PC-9 (cell line): ENCODE data around the gene OCA2. TPM values are rescaled to one million over a fixed set of nuclear protein-coding genes. Genes with fewer than 3 reads are reported as not detected.
"Not testable (repeated sequence)": the region's sequence is repeated elsewhere in the genome, so short reads cannot be mapped to it uniquely, and the experiment has no call there.

Source experiments
- BruUV-seq: library from RNA; stranded (reverse); fragments of 400-500 nt; replicated peaks from 2 replicates; lab custom pipeline; 2021; lab: Mats Ljungman, UMichigan
- CTCF ChIA-PET: fragments of 300-600 bp; sonication (Branson Sonifier 250); formaldehyde crosslinking; loops from one replicate; lab custom pipeline; 2022; ENCODE audit warnings: antibody characterized with exemption; lab: Charles Lee
- POLR2A ChIA-PET: fragments of 300-600 bp; sonication (Branson Sonifier 250); formaldehyde crosslinking; loops from one replicate; lab custom pipeline; 2022; ENCODE audit warnings: antibody characterized with exemption; ENCODE audit not compliant: unreplicated experiment; lab: Charles Lee
- DNase-seq, 2 experiments: peaks; one replicate each; pipeline versions ENCODE4 v3.0.0 to v3.0.0-alpha.2; 2015 to 2022; ENCODE audit warnings: mixed read lengths in 1 of 2
- H2AFZ ChIP-seq: fragments of 200-600 bp; sonication (generic); 2 replicates; pipeline ENCODE4 v1.8.1; 2017; ENCODE audit warnings: antibody characterized with exemption
- H3F3A ChIP-seq: fragments of 200-600 bp; sonication (generic); 2 replicates; pipeline ENCODE4 v1.8.1; 2017; ENCODE audit warnings: antibody characterized with exemption, mild to moderate bottlenecking, low read depth; ENCODE audit not compliant: insufficient read depth
- H3K27ac ChIP-seq: fragments of 200-600 bp; sonication (generic); 2 replicates; pipeline ENCODE4 v1.6.1; 2016; ENCODE audit warnings: mixed run types
- H3K27me3 ChIP-seq: fragments of 200-600 bp; sonication (generic); 2 replicates; pipeline ENCODE4 v1.6.1; 2016; ENCODE audit warnings: low read depth, mixed run types; ENCODE audit not compliant: insufficient read depth
- H3K36me3 ChIP-seq: fragments of 200-600 bp; sonication (generic); 2 replicates; pipeline ENCODE4 v1.6.1; 2016; ENCODE audit warnings: low read depth, mixed run types
- H3K4me1 ChIP-seq: fragments of 200-600 bp; sonication (generic); replicated peaks from 2 replicates; pipeline ENCODE4 v1.6.1; 2016; ENCODE audit warnings: mixed run types; ENCODE audit not compliant: insufficient read depth
- H3K4me2 ChIP-seq: fragments of 200-600 bp; sonication (generic); 2 replicates; pipeline ENCODE4 v1.6.1; 2017; ENCODE audit warnings: mixed run types
- H3K4me3 ChIP-seq: fragments of 200-600 bp; sonication (generic); 2 replicates; pipeline ENCODE4 v1.6.1; 2016; ENCODE audit warnings: mixed run types
- H3K79me2 ChIP-seq: fragments of 200-600 bp; sonication (generic); 2 replicates; pipeline ENCODE4 v1.6.1; 2017; ENCODE audit warnings: low read depth, mixed run types
- H3K9me2 ChIP-seq: fragments of 200-600 bp; sonication (generic); 2 replicates; pipeline ENCODE4 v1.8.1; 2017; ENCODE audit warnings: mild to moderate bottlenecking; ENCODE audit not compliant: insufficient read depth
- H3K9me3 ChIP-seq: fragments of 200-600 bp; sonication (generic); 2 replicates; pipeline ENCODE4 v1.8.1; 2016; ENCODE audit warnings: low read depth; ENCODE audit not compliant: insufficient read depth
- H4K20me1 ChIP-seq: fragments of 200-600 bp; sonication (generic); 2 replicates; pipeline ENCODE4 v1.8.1; 2017; ENCODE audit not compliant: insufficient read depth
- CTCF ChIP-seq: fragments of 200-600 bp; sonication (generic); conservative IDR thresholded peaks from 2 replicates; pipeline ENCODE4 v1.6.1; 2017; ENCODE audit warnings: mixed run types, antibody characterized with exemption, mild to moderate bottlenecking, moderate library complexity
- EZH2 ChIP-seq: fragments of 200-600 bp; sonication (generic); IDR thresholded peaks from 2 replicates; pipeline ENCODE4 v1.8.0; 2017; ENCODE audit warnings: antibody characterized with exemption, low read depth
- intact Hi-C: fragments of 100-400 bp; cut with micrococcal nuclease; formaldehyde crosslinking; loops from one replicate; pipeline ENCODE4 v1.10.0; 2022; ENCODE audit not compliant: unreplicated experiment
- total RNA-seq: library from RNA; stranded (reverse); gene quantifications from 2 replicates; pipeline ENCODE4 v1.2.3, GENCODE V29; 2021

The OCA2 gene
- total RNA-seq, 1 experiment from 2014 or later: not detected

- H2AFZ ChIP-seq: no peak overlapping the region
- H3K27me3 ChIP-seq: peaks cover 32% of the 10 kb centered on the region
- POLR2A ChIA-PET: no interaction called here
These were observed 86.9 kb downstream of the OCA2 start for GRCh38 chr15:28012231-28012630.

GRCh38 chr15:28008175-28008574 is 90.9 kb downstream of the OCA2 start:
- H3K36me3 ChIP-seq, BruUV-seq, intact Hi-C loops, H3K4me3 ChIP-seq, H3K9me3 ChIP-seq, CTCF ChIA-PET, H3F3A ChIP-seq, H3K79me2 ChIP-seq, H3K9me2 ChIP-seq, H2AFZ ChIP-seq, H3K4me2 ChIP-seq, H3K27ac ChIP-seq, H3K4me1 ChIP-seq, H4K20me1 ChIP-seq, POLR2A ChIA-PET, DNase-seq: not testable (repeated sequence)
- H3K27me3 ChIP-seq: peaks cover 20% of the 10 kb centered on the region

More at GRCh38 chr15:28012231-28012630, 86.9 kb downstream of the OCA2 start:
- H3K4me1 ChIP-seq: no peaks in the 10 kb centered on the region
- no peaks in the 10 kb centered on the region for H3K9me3 ChIP-seq
- no peaks in the 10 kb centered on the region for H3K9me2 ChIP-seq
- no peaks in the 10 kb centered on the region for H4K20me1 ChIP-seq
- H3K4me3 ChIP-seq: no peak overlapping the region
- no TSS peak for BruUV-seq
- intact Hi-C loops: no loop called here
- H3K79me2 ChIP-seq: no peaks in the 10 kb centered on the region
- no peaks in the 10 kb centered on the region for H3K36me3 ChIP-seq
- H3K4me2 ChIP-seq: no peak overlapping the region
- H3F3A ChIP-seq: no peaks in the 10 kb centered on the region
- CTCF ChIA-PET: no interaction called here
- H3K27ac ChIP-seq: no peak overlapping the region
- no peak for TF ChIP-seq EZH2
- no peak for TF ChIP-seq CTCF
- no peak for DNase-seq

- Histone ChIP-seq H3K27me3 (peaks cover 20% of the 10 kb centered on the region), H3K4me3 (no peak overlapping the region), H3K4me1 (no peaks in the 10 kb centered on the region), H4K20me1 (no peaks in the 10 kb centered on the region), H3K36me3 (no peaks in the 10 kb centered on the region), H2AFZ (no peak overlapping the region), H3K9me2 (no peaks in the 10 kb centered on the region), H3K4me2 (no peak overlapping the region), H3F3A (no peaks in the 10 kb centered on the region), H3K9me3 (no peaks in the 10 kb centered on the region), H3K79me2 (no peaks in the 10 kb centered on the region), H3K27ac (no peak overlapping the region)
- TF ChIP-seq EZH2 (no peak), CTCF (no peak)
- ChIA-PET POLR2A (no interaction called here), CTCF (no interaction called here)
- intact Hi-C loops: no loop called here
- DNase-seq: no peak
- BruUV-seq: no TSS peak
These were observed 92.8 kb downstream of the OCA2 start for GRCh38 chr15:28006116-28006905.
